ENCODE results near the gene MB.

MB gene

DNA sequence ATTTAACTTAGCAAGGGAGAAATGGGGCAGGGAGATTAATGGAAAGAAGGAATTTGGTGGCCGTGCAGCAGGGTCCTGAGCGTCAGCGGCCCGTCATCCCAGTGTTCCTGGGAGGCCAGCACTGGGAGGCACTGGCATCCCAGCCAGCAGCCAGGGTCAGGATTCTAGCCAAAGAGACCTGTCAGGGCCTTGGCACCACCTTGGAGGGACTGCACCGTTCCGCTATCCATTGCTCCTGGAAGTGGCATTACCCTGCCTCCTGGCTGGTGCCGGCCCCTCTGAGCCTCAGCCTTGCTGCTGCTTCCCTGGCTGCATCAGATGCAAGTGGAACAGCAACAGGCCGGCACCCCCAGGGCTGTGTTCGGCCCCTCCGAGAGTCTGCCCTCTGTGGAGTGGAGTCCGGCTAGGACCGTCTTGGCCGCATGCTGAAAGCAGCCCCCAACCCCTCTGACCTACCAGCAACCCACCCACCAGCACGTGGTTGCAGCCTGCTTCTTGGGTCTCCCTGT, 46.4 kb downstream of the MB start:
- no peak for DNase-seq

DNA sequence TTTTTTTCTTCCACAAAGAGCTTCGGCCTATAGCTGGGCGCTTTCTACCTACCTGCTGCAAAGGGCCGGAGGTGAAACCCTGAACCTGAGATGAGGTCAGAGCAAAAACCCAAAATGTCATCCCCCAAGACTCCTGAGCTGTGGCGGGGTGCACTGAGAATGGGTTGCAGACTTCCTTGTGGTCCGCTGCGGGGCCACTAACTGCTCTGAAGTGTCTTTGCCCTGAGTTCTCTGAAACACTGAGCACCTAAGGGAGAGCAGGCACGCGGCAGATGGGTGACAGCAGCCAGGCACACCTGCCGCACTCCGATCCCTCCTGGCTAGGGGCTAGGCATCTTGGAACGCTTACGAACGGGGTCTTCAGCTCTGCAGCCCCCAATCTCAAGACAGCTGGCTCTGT, 47.2 kb downstream of the MB start:
- DNase-seq, result no peak

GRCh38 chr22:35568751-35569739, 48.1 kb downstream of the MB start:
- DNase-seq, result no peak

GRCh38 chr22:35567351-35568141, 49.6 kb downstream of the MB start:
- DNase-seq, result no peak

DNA sequence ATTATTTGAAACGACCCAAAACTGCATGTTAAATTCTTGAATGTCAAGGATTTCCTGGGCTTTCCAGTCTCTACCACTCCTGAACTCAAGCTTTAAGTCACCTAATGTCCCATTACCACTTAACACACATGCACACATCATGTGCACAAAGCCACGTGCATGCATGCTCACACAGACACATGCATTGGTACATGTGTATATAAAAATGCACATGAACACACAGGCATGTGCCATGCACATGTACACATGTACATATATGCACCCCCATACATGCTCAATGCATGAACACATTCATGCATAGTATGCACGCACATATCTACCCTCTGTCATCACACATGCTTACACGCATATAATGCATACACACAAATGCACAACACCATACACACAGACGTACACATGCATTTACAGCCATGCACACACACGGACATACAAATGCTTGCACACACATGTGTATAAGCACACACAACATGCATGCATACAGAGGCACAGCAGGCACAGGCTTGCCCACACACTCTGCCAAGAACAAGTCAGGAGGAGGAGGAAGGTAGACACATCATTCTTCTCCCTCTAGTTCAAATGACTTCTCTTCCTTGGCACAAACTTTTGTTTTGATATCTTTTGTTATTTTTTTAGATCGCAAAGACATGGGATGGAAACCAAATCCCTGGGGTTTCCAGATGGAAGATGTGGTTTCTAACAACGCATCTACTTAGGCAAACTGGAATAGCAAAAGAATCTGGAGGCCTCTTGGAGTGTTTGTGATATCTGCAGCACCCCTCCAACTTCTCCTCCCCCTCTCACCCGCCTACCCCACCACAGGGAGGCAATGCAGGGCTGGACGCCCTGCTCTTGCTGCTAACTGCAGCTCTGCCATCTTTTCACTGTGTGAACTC, 51.9 kb downstream of the MB start:
- DNase-seq, result no peak

GRCh38 chr22:35563211-35563610, 53.9 kb downstream of the MB start:
- DNase-seq, result no peak

- DNase-seq, result no peak
These were observed 55.2 kb downstream of the MB start for GRCh38 chr22:35561796-35562526.

DNA sequence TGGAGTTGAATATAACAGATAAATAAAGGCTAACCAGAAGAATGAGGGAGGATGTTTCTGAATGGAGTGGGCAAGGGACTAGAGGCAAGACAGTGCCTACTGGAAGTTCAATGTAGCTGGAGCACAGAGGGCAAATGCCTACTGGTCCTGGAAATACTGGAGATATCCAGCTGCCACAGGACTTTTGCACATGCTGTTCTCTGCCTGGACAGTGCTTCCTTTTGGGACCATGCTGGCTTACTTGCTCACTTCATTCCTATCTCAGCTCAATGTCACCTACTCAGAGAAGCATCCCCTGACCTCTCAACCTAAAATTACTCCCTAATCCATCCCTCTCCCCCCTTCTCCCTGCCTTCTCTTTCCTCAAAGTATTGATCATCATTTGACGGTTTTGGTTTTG, 56.3 kb downstream of the MB start:
- no peak for DNase-seq

DNA sequence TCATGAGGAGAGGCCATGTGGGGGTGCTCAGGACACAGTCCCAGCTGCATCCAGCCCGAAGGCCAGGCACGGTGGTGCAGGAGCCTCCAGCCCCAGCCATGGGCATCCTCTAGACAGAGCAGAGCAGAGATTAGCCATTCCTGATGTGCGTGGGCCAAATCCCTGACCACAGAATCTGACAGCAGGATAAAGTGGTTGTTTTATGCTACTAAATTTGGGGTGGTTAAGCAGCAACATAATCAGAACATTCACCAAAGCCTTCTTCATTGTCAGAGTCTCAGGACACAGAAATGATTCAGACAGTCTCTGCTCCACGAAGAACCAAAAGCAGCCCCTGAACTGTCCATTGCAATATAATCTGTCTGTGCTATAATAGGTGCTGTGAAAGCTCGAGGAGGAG, 56.8 kb downstream of the MB start:
- DNase-seq, result no peak

DNA sequence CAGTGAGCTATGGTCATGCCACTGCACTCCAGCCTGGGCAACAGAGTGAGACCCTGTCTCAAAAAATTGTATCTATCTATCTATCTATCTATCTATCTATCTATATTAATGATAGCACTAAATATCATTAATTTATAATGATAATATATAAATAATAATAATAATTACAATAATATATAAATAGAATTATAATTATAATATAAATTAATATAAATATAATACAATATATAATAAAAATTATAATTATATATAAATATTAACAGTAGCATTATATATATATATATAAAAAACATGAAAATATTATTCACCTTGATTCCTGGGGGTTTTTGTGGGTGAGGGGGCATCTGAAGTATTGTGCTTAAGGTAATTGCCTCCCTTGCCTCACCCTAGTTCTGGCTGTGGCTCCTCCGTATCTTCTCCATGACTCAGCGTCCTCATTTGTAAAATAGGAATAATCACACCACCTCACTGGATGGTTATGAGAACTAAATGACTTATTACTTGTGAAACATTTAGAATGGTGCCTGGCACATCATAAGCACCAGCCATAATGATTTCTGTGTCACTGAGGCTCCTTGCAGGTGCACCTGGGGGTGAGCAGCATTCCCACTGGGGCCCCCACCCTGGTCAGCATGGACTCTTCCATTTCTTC, 57.6 kb downstream of the MB start:
- DNase-seq, result no peak

GRCh38 chr22:35558719-35559118, 58.4 kb downstream of the MB start:
- no peak for DNase-seq

- no peak for DNase-seq
These were observed 59.1 kb downstream of the MB start for GRCh38 chr22:35558031-35558430.
